AG09319 (cell line): Measurements from ENCODE around the gene PNLIPRP1.

Experiments used
- DNase-seq: peaks from one replicate; pipeline ENCODE4 v3.0.0-alpha.2; 2010; ENCODE audit warnings: low read depth; ENCODE audit errors: extremely low read depth
- TF ChIP-seq, protein P1 (sequence below): IDR thresholded peaks from 2 replicates; pipeline ENCODE4 v1.5.1; 2011; ENCODE audit warnings: low read depth, mild to moderate bottlenecking, inconsistent platforms, low read length, moderate library complexity

Gene PNLIPRP1

DNA sequence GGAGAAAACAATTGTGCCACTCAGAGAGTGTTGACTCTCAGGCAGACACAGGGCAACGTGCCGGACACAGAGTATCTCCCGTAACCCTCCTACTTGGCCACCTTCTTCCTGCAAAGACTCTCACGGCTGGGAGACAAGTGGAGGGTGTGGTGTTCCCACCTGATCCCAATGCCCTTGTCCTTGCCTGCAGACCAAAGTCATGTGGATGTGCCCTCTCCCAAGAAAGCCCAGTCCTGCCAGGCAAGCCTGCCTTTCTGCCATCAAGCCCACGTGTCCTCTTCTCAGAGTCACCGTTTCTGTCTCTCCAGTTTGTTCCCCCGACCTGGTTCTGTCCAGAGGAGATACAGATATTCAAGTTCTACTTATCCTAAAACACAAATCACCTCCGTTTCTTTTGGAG is 30.7 kb downstream of the PNLIPRP1 start:
- TF ChIP-seq, protein P1, sequence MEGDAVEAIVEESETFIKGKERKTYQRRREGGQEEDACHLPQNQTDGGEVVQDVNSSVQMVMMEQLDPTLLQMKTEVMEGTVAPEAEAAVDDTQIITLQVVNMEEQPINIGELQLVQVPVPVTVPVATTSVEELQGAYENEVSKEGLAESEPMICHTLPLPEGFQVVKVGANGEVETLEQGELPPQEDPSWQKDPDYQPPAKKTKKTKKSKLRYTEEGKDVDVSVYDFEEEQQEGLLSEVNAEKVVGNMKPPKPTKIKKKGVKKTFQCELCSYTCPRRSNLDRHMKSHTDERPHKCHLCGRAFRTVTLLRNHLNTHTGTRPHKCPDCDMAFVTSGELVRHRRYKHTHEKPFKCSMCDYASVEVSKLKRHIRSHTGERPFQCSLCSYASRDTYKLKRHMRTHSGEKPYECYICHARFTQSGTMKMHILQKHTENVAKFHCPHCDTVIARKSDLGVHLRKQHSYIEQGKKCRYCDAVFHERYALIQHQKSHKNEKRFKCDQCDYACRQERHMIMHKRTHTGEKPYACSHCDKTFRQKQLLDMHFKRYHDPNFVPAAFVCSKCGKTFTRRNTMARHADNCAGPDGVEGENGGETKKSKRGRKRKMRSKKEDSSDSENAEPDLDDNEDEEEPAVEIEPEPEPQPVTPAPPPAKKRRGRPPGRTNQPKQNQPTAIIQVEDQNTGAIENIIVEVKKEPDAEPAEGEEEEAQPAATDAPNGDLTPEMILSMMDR = no peak
- DNase-seq = no peak

DNA sequence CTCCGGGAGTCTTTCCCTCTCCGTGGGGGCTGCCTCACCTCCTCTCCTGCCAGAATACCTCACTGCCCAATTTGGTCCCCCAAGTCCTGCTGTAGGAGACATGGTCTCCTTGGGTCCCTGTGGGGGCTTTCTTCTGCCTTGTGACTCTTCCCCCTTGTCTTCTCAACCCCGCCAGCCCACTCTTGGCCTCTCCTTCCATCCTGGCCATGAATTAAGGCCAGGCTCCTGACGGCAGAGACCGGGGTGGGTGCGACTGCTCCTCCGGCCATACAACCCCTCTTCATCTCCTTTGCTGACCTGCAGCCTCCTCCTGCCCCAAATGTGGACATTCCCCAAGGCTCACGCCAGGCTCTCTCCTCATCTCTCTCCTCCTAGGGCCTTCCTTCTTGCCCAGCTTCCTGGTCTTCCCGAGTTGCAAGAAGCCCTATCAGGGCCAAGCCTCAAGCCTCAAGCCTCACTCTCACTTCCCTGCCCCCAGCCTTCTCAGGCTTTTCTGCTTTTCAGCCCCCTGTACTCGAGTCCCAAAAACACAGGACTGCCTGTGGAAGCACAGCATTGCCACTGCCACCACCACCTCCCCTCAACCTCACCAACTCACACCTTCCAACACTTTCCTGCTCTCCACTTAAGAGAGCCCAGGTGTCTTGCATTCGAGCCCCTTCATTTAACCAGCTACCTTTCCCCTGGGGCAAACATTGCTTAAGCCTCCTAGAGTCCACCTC is 31.3 kb downstream of the PNLIPRP1 start:
- no peak for DNase-seq
- TF ChIP-seq, protein P1 = no peak

DNA sequence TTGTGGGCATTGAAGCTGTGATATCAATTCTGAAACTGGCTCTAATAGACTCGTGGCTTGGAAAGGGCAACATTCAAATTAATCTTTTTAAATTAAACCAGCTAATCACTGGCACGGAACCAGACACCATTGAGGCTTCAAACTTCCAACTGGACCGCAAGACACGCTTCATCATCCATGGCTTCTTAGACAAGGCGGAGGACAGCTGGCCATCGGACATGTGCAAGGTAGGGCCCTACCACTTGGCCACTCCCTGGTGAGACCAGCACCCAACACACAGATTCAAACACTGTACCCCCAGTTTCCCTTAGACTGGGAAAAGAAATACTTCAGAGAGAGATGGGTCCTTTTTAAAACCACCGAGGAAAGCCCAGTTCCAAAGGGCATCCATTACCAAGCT is 35.1 kb downstream of the PNLIPRP1 start:
- TF ChIP-seq, protein P1 = no peak
- no peak for DNase-seq

DNA sequence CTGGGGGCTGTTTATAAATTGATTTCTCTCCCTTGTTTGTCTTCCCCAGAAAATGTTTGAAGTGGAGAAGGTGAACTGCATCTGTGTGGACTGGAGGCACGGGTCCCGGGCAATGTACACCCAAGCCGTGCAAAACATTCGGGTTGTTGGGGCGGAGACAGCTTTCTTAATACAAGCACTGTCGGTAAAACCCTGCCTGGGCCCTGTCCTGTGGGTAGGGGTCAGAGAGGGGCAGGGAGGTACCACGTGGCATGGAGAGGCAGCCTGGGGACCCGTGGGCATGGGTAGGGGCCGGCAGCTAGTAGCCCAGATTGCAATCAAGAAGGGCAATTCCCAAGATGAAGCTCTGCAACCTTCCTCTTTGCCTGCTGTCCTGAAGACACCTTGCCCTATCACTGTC is 36.1 kb downstream of the PNLIPRP1 start:
- TF ChIP-seq, protein P1 = no peak
- no peak for DNase-seq

DNA sequence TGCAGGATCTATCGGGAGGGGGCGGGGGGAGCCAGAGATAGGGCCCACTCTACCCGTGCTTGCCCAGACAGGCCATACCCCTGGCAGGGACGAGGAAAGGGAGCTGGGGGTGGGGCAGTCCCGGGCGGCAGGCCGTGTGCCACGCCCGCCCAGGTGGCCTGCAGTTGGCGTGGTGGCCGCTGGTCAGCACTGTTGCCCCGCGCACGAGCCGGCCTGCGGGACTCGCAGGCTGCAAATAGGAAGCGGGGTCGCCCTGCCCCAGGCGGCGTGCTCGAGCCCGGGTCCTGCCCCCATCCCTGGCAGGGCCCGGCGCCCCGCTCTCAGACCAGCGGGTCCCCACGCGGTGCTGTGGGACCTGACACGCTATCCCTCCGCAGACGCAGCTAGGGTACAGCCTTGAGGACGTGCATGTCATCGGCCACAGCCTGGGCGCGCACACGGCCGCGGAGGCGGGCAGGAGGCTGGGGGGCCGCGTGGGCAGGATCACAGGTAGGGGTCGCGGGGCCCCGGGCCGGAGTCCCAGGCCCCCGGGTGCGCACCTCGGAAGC is 36.7 kb downstream of the PNLIPRP1 start:
- no peak for DNase-seq
- TF ChIP-seq, protein P1 = peak; percentile 21

DNA sequence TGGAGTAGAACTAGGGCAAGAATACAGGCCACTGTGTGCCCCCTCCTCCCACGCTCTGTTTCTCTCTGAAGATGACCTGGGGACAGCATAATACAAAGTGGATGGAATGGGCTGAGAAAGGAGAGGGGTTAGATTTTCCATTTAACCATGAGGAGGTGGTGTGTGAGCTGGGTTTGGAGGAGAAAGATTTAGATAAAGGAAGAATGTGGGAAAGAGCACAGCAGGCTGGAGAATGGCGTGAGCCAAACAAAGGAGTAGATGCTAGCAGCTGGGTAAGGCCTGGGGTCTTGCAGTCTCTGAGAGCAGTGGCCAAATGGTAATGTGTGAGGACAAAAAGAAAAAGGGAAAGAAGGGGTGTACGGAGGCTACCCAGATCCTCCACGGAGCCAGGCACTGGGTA is 38.6 kb downstream of the PNLIPRP1 start:
- no peak for DNase-seq
- TF ChIP-seq, protein P1 = no peak

DNA sequence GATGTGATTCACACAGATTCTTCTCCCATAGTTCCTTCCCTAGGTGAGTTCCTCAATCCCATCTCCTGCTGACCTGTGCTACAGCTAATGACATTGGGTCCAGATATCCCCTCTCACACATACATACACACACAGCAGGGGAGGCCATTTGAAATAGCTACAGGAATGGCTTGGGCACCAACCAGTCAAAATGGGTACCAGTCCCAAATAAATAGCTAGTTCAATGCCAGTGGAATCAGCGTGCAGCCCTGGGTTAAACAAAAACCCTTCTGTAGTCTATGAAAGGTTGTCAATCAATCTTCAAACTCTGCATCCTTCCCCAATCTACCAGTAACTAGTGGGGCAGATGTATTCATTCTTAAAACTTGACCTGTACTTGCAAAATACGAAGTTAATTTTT is 39.3 kb downstream of the PNLIPRP1 start:
- no peak for DNase-seq
- TF ChIP-seq, protein P1 = no peak
